Transverse colon (tissue), 4 donors: ENCODE data around the gene THEM4. TPM values are rescaled to one million over a fixed set of nuclear protein-coding genes. Genes with fewer than 3 reads are reported as not detected.

ENCODE experiments used
- DNase-seq: peaks from one replicate; pipeline ENCODE4 v3.0.0-alpha.2; 2019
- H3K27ac ChIP-seq, 4 donors: fragments of 200-600 bp; sonication (generic); 2 replicates each; pipeline ENCODE4 v1.5.1; 2016 to 2018; ENCODE audit warnings: inconsistent platforms in 4 of 4
- H3K27me3 ChIP-seq: fragments of 200-600 bp; sonication (generic); 2 replicates; pipeline ENCODE4 v1.5.1; 2017; ENCODE audit warnings: inconsistent platforms
- H3K36me3 ChIP-seq, 4 donors: fragments of 200-600 bp; sonication (generic); 2 replicates each; pipeline ENCODE4 v1.5.1; 2017 to 2019; ENCODE audit warnings: inconsistent platforms in 4 of 4
- H3K4me1 ChIP-seq, 4 donors: fragments of 200-600 bp; sonication (generic); 2 replicates each; pipeline ENCODE4 v1.5.1; 2017 to 2020; ENCODE audit warnings: inconsistent platforms in 4 of 4
- H3K4me3 ChIP-seq, 4 donors: fragments of 200-600 bp; sonication (generic); 1 replicate in 1 of 4; 2 replicates in 3 of 4; pipeline versions ENCODE4 v1.5.1 to v1.6.1; 2017 to 2019; ENCODE audit warnings: inconsistent platforms in 4 of 4
- H3K9me3 ChIP-seq, 2 donors: fragments of 200-600 bp; sonication (generic); 2 replicates each; pipeline ENCODE4 v1.5.1; 2017 to 2019; ENCODE audit warnings: inconsistent platforms in 2 of 2
- CTCF ChIP-seq, 5 experiments: fragments of 200-600 bp in 3 of 5; fragments of 450-650 bp in 2 of 5; sonication (generic) in 3 of 5; IDR thresholded peaks; 1 replicate in 2 of 5; 2 replicates in 3 of 5; pipeline ENCODE4 v1.5.1; 2016 to 2017; ENCODE audit warnings: antibody characterized with exemption in 5 of 5, inconsistent platforms in 3 of 5, mild to moderate bottlenecking in 2 of 5, moderate library complexity in 1 of 5
- EP300 ChIP-seq: sonication (generic); formaldehyde crosslinking; IDR thresholded peaks from one replicate; pipeline ENCODE4 v1.6.1; 2017; ENCODE audit warnings: antibody characterized with exemption, low read depth
- POLR2A ChIP-seq: fragments of 450-650 bp; IDR thresholded peaks from one replicate; pipeline ENCODE4 v1.6.1; 2016; ENCODE audit warnings: antibody characterized with exemption, mild to moderate bottlenecking, moderate library complexity
- POLR2AphosphoS5 ChIP-seq, 3 donors: sonication (generic); formaldehyde crosslinking; IDR thresholded peaks; one replicate each; pipeline ENCODE4 v1.6.1; 2016; ENCODE audit warnings: antibody characterized with exemption in 3 of 3
- WGBS, 2 donors: methylation state at CpG; one replicate each; pipeline ENCODE4 v1.1.5; 2018; ENCODE audit warnings: low coverage in 1 of 2; 5-methylcytosine and 5-hydroxymethylcytosine counted together
- in situ Hi-C, 4 donors: fragments of 200-750 bp; cut with MboI; loops; one replicate each; pipeline versions ENCODE4 v1.15.0 to v1.15.1; 2017; ENCODE audit warnings: low sequenced_read_pairs in 3 of 4, low pct_ligation_motif_present in 1 of 4, low pct_unique_long_range_greater_than_20kb in 1 of 4
- intact Hi-C: fragments of 100-400 bp; cut with DNase I; formaldehyde crosslinking; loops from one replicate; pipeline ENCODE4 v1.15.1; 2023; ENCODE audit warnings: low total_unique reads
- total RNA-seq, 4 donors: library from RNA; depleted of rRNA; stranded (reverse); fragments of >200 nt; gene quantifications; one replicate each; pipeline ENCODE4 v1.1.0, GENCODE V29; 2016

THEM4 gene
- total RNA-seq, 4 donors from 2014 or later = 4.6 to 21.8 (median 9.5) TPM

GRCh38 chr1:151839082-151839412, 70.3 kb downstream of the THEM4 start:
- Histone ChIP-seq H3K9me3 (no peaks in the 10 kb centered on the region), H3K4me3 (peak overlapping the region in 3 of 4 donors; percentile 14 to 54 (median 34)), H3K27me3 (peaks cover 40% of the 10 kb centered on the region), H3K27ac (peak overlapping the region; percentile 80 to 91 (median 89)), H3K4me1 (peaks cover 3 to 43% (median 26%) of the 10 kb centered on the region in 4 donors), H3K36me3 (no peaks in the 10 kb centered on the region)
- TF ChIP-seq EP300 (no peak), CTCF (IDR thresholded peaks at IDR 0.05) (no peak), POLR2A (no peak), POLR2AphosphoS5 (IDR thresholded peaks at IDR 0.05) (no peak)
- DNase-seq = no peak
- in situ Hi-C loops (no loop called here), intact Hi-C loops (no loop called here)
- WGBS, 2 donors = 59 to 60% methylated on average over 2 to 16 of the region's 16 CpGs

GRCh38 chr1:151838222-151839081, 70.9 kb downstream of the THEM4 start:
- H3K27me3 ChIP-seq = peaks cover 40% of the 10 kb centered on the region
- 53% methylated on average over 70 of the region's 117 CpGs; no CpG with 5 or more reads in 1 of the 2 donors for WGBS, 2 donors
- no peak for DNase-seq
- no peaks in the 10 kb centered on the region for H3K9me3 ChIP-seq
- no peaks in the 10 kb centered on the region for H3K36me3 ChIP-seq
- peak overlapping the region in 3 of 4 donors; percentile 14 to 54 (median 34) for H3K4me3 ChIP-seq
- TF ChIP-seq CTCF (IDR thresholded peaks at IDR 0.05) (no peak), POLR2AphosphoS5 (IDR thresholded peaks at IDR 0.05) (no peak), EP300 (no peak), POLR2A (no peak)
- peaks cover 3 to 49% (median 26%) of the 10 kb centered on the region in 4 donors for H3K4me1 ChIP-seq
- in situ Hi-C loops = no loop called here
- intact Hi-C loops = no loop called here
- peak overlapping the region; percentile 80 to 91 (median 89) for H3K27ac ChIP-seq

- Histone ChIP-seq H3K4me3 (peak overlapping the region in 3 of 4 donors; percentile 14 to 54 (median 34)), H3K27me3 (peaks cover 40% of the 10 kb centered on the region), H3K27ac (peak overlapping the region in 3 of 4 donors; percentile 65 to 91 (median 65)), H3K4me1 (peaks cover 3 to 55% (median 30%) of the 10 kb centered on the region in 4 donors), H3K9me3 (no peaks in the 10 kb centered on the region), H3K36me3 (no peaks in the 10 kb centered on the region)
- intact Hi-C loops (no loop called here), in situ Hi-C loops (no loop called here)
- no peak for DNase-seq
- 60% methylated on average over 25 of the region's 26 CpGs; no CpG with 5 or more reads in 1 of the 2 donors for WGBS, 2 donors
- no peak for TF ChIP-seq POLR2AphosphoS5 (IDR thresholded peaks at IDR 0.05)
- no peak for TF ChIP-seq POLR2A
- TF ChIP-seq EP300 = no peak
- no peak for TF ChIP-seq CTCF (IDR thresholded peaks at IDR 0.05)
Observed at GRCh38 chr1:151837884-151838221, 71.5 kb downstream of the THEM4 start.

GRCh38 chr1:151837197-151837596, 72.1 kb downstream of the THEM4 start:
- Histone ChIP-seq H3K36me3 (no peaks in the 10 kb centered on the region), H3K4me3 (no peak overlapping the region), H3K9me3 (no peaks in the 10 kb centered on the region), H3K4me1 (peaks cover 9 to 61% (median 36%) of the 10 kb centered on the region in 4 donors), H3K27me3 (peaks cover 40% of the 10 kb centered on the region), H3K27ac (peak overlapping the region; percentile 63 to 91 (median 65))
- no peak for TF ChIP-seq EP300
- TF ChIP-seq CTCF (IDR thresholded peaks at IDR 0.05) = no peak
- no peak for TF ChIP-seq POLR2A
- TF ChIP-seq POLR2AphosphoS5 (IDR thresholded peaks at IDR 0.05) = no peak
- intact Hi-C loops = no loop called here
- in situ Hi-C loops = no loop called here
- no peak for DNase-seq
- 34 to 50% methylated on average over 2 to 3 of the region's 3 CpGs for WGBS, 2 donors
